C4-2B (cell line): ENCODE measurements around the gene TLCD1.

Experiments
- ZFX ChIP-seq: fragments of 450-650 bp; IDR thresholded peaks from 2 replicates; pipeline ENCODE4 v1.6.1; 2017
- TF ChIP-seq, protein P1 (sequence below): fragments of 450-650 bp; conservative IDR thresholded peaks from 2 replicates; pipeline ENCODE4 v1.5.1; 2017; ENCODE audit warnings: mild to moderate bottlenecking

- TF ChIP-seq, protein P1, sequence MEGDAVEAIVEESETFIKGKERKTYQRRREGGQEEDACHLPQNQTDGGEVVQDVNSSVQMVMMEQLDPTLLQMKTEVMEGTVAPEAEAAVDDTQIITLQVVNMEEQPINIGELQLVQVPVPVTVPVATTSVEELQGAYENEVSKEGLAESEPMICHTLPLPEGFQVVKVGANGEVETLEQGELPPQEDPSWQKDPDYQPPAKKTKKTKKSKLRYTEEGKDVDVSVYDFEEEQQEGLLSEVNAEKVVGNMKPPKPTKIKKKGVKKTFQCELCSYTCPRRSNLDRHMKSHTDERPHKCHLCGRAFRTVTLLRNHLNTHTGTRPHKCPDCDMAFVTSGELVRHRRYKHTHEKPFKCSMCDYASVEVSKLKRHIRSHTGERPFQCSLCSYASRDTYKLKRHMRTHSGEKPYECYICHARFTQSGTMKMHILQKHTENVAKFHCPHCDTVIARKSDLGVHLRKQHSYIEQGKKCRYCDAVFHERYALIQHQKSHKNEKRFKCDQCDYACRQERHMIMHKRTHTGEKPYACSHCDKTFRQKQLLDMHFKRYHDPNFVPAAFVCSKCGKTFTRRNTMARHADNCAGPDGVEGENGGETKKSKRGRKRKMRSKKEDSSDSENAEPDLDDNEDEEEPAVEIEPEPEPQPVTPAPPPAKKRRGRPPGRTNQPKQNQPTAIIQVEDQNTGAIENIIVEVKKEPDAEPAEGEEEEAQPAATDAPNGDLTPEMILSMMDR, result no peak
- no peak for TF ChIP-seq ZFX
These were observed 9.1 kb downstream of the TLCD1 start for GRCh38 chr17:28716740-28717577.
